ACC112 (cell line): ENCODE data around the gene L2HGDH.
"Not testable (repeated sequence)": the region's sequence is repeated elsewhere in the genome, so short reads cannot be mapped to it uniquely, and the experiment has no call there.

Experiments used
- H2AFZ ChIP-seq: fragments of 200-600 bp; sonication (generic); one replicate; pipeline ENCODE4 v1.6.0; 2017; ENCODE audit warnings: antibody characterized with exemption, low read length; ENCODE audit not compliant: unreplicated experiment
- H3K27ac ChIP-seq: fragments of 200-600 bp; sonication (generic); 2 replicates; pipeline ENCODE4 v1.5.1; 2014; ENCODE audit warnings: low read depth, mild to moderate bottlenecking, antibody characterized with exemption, low read length, moderate library complexity
- H3K27me3 ChIP-seq: fragments of 200-600 bp; sonication (generic); 2 replicates; pipeline ENCODE4 v1.6.1; 2014; ENCODE audit warnings: mild to moderate bottlenecking, antibody characterized with exemption, low read length, moderate library complexity, mixed read lengths; ENCODE audit not compliant: insufficient read depth
- H3K36me3 ChIP-seq: fragments of 200-600 bp; sonication (generic); 2 replicates; pipeline ENCODE4 v1.6.1; 2016; ENCODE audit warnings: mild to moderate bottlenecking, antibody characterized with exemption, low read length, moderate library complexity, mixed read lengths; ENCODE audit not compliant: insufficient read depth
- H3K4me1 ChIP-seq: fragments of 200-600 bp; sonication (generic); one replicate; pipeline ENCODE4 v1.6.1; 2016; ENCODE audit warnings: low read length, mixed read lengths; ENCODE audit not compliant: insufficient read depth, unreplicated experiment, control insufficient read depth
- H3K4me3 ChIP-seq: fragments of 200-600 bp; sonication (generic); 2 replicates; pipeline ENCODE4 v1.5.1; 2014; ENCODE audit warnings: mild to moderate bottlenecking, low read depth, low read length
- H3K79me2 ChIP-seq: fragments of 200-600 bp; sonication (generic); one replicate; pipeline ENCODE4 v1.6.0; 2016; ENCODE audit warnings: low read length; ENCODE audit not compliant: control insufficient read depth, unreplicated experiment, insufficient read depth

The L2HGDH gene

DNA sequence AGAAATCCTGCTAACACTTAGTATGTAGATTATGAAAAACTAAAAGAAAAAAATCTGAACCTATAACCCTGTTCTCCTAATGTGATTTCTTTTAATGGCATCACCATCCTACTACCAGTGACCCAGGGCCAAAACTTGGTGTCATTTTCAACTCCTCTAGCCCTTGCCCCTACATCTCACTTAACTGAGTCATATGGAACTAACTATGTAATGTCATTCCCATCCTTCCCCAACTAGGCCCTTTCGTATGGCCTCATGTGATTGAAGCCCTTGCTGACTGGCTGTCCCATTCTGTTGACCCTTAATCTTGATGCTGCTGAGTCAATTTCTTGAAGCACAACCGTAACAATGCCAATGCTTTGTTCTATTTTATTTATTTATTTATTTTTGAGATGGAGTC lies 7.7 kb upstream of the L2HGDH start:
- Histone ChIP-seq H3K36me3 (peaks cover 3% of the 10 kb centered on the region; the same call in 1 of the 2 replicates), H3K79me2 (peaks cover 15% of the 10 kb centered on the region), H2AFZ (no peak overlapping the region), H3K27me3 (no peaks in the 10 kb centered on the region), H3K4me1 (peaks cover 30% of the 10 kb centered on the region), H3K4me3 (no peak overlapping the region), H3K27ac (peak overlapping the region; percentile 100)

DNA sequence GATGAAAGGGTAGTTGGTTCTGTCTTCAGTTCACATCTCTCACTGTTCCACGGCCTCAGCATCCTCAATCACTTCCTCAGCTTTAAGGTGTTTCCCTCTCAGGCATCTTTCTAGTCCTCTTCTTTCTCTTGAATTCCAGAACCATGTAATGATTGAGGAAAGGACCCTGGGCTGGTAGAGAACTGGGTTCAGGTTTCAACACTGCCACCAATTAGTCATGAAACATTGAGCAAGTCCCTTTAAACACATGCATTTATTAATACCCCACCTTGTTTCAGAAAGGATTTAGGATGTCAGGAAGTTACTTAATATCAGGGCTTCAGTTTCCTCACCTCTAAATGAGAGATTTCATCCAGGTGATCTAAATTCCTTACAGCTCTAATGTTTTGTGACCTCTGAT lies 7.3 kb upstream of the L2HGDH start:
- no peaks in the 10 kb centered on the region for H3K27me3 ChIP-seq
- H3K4me3 ChIP-seq, result no peak overlapping the region
- H3K36me3 ChIP-seq, result peaks cover 3% of the 10 kb centered on the region; the same call in 1 of the 2 replicates
- no peak overlapping the region for H2AFZ ChIP-seq
- H3K27ac ChIP-seq, result peak overlapping the region; percentile 100
- H3K79me2 ChIP-seq, result peaks cover 15% of the 10 kb centered on the region
- peaks cover 30% of the 10 kb centered on the region for H3K4me1 ChIP-seq

DNA sequence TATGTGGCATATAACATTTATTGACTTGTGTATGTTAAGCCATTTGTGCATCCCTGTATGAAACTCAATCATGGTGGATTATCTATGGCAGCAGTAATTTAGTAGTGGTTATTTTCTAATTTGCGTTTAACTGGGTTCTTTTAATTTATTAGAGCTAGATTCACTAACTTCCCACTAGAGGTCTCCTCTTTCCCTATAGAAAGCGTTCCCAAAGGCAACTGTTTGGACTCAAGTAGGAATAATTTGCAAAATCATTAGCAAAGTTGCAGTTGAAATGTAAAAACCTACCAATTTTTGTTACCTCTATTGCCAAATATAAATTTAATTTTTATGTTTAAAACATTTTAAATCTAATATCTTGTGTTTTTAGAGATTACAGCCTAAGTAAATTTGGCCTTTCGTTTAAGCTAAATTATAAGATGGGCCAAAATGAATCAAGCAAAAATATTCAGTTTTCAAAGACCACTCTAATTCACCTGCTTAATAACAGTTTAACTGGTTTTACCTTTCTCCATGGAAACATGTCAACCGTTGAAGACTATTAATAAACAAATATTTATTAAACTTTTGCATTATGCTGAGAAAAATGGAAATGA lies 6.1 kb upstream of the L2HGDH start:
- Histone ChIP-seq H3K4me3 (no peak overlapping the region), H3K4me1 (peaks cover 34% of the 10 kb centered on the region), H3K27ac (no peak overlapping the region), H3K36me3 (peaks cover 3% of the 10 kb centered on the region; the same call in 1 of the 2 replicates), H3K27me3 (no peaks in the 10 kb centered on the region), H2AFZ (no peak overlapping the region), H3K79me2 (peaks cover 20% of the 10 kb centered on the region)

DNA sequence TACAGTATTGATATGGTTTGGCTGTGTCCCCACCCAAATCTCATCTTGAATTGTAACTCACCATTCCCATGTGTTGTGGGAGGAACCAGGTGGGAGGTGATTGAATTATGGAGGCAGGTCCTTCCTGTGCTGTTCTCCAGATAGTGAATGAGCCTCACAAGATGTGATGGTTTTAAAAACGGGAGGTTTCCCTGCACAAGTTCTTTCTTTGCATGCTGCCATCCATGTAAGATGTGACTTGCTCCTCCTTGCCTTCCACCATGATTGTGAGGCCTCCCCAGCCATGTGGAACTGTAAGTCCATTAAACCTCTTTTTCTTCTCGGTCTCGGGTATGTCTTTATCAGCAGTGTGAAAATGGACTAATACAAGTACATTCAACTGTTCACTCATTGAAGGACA lies 2.1 kb upstream of the L2HGDH start:
- not testable (repeated sequence) for H3K27ac ChIP-seq, H3K27me3 ChIP-seq, H3K4me3 ChIP-seq, H3K36me3 ChIP-seq, H2AFZ ChIP-seq
- Histone ChIP-seq H3K4me1 (peaks cover 19% of the 10 kb centered on the region), H3K79me2 (peaks cover 16% of the 10 kb centered on the region)

DNA sequence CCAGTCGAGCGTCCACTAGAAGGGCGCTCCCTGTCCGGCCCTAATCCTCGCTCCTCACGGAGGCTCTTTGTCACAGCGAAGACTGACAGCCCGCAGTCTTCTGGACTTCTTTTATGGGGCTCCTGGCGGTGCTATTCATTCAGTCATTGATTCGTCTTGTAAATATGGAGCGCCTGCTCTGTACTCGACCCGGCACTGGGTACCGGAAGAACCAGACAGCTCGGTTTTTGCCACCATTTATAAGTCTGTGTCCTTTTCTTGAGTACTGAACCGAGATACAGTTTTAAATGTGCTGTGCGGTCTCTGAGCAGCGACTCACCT lies 665 bp upstream of the L2HGDH start:
- H3K4me1 ChIP-seq, result peaks cover 17% of the 10 kb centered on the region
- H2AFZ ChIP-seq, result peak overlapping the region; percentile 27
- no peaks in the 10 kb centered on the region for H3K36me3 ChIP-seq
- H3K27me3 ChIP-seq, result no peaks in the 10 kb centered on the region
- H3K4me3 ChIP-seq, result peak overlapping the region; percentile 89
- H3K27ac ChIP-seq, result peak overlapping the region; percentile 82
- peaks cover 13% of the 10 kb centered on the region for H3K79me2 ChIP-seq

DNA sequence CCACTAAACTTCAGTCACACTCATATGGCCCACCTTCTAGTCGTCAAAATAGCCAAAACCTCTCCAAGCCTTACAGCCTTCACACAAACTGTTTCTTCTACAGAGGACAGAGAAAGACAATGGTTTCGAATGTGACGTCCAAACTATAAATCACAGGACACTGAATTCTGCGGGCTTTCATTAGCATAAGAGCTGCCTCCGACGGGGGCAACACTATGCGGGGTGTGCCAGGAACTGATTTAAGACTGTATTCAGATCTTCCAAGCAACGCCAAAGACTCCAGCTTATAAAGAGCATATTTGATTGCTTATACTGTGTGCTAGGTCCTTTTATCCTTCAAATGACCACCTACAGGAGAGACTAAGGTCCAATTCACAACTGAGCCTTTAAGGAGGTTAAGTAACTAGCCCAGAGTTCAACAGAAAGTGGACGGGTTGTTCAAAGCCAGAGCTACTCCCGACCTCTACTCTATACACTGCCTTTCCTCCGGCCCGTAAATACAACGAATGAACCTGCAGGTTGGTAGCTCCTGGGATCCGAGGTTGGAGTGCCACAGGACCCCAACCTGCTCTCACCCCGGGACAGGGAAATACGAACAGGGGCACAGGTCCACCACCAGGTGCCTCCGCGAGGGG lies 575 bp downstream of the L2HGDH start:
- H3K36me3 ChIP-seq, result no peaks in the 10 kb centered on the region
- peaks cover 13% of the 10 kb centered on the region for H3K79me2 ChIP-seq
- H3K4me1 ChIP-seq, result peaks cover 17% of the 10 kb centered on the region
- peak overlapping the region; percentile 86 for H2AFZ ChIP-seq
- no peaks in the 10 kb centered on the region for H3K27me3 ChIP-seq
- H3K4me3 ChIP-seq, result peak overlapping the region; percentile 89
- no peak overlapping the region for H3K27ac ChIP-seq

DNA sequence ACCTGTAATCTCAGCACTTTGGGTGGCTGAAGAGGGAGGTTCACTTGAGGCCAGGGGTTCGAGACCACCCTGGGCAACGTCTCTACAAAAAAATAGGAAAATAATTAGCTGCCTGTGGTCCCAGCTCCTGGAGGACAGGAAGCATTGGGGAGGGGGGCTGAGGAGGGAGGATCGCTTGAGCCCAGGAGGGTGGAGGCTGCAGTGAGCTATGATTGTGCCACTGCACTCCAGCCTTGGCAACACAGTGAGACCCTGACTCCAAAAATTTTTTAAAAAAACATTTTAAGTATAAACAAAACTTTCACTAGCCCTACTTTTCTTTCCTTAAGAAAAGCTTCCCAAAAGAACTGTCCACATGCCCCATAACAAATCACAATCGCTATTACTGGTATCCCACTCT lies 1.6 kb downstream of the L2HGDH start:
- H3K27me3 ChIP-seq, result no peaks in the 10 kb centered on the region
- no peak overlapping the region for H2AFZ ChIP-seq
- H3K79me2 ChIP-seq, result peaks cover 13% of the 10 kb centered on the region
- no peaks in the 10 kb centered on the region for H3K36me3 ChIP-seq
- no peak overlapping the region; the same call in 1 of the 2 replicates for H3K4me3 ChIP-seq
- no peak overlapping the region for H3K27ac ChIP-seq
- peaks cover 17% of the 10 kb centered on the region for H3K4me1 ChIP-seq

DNA sequence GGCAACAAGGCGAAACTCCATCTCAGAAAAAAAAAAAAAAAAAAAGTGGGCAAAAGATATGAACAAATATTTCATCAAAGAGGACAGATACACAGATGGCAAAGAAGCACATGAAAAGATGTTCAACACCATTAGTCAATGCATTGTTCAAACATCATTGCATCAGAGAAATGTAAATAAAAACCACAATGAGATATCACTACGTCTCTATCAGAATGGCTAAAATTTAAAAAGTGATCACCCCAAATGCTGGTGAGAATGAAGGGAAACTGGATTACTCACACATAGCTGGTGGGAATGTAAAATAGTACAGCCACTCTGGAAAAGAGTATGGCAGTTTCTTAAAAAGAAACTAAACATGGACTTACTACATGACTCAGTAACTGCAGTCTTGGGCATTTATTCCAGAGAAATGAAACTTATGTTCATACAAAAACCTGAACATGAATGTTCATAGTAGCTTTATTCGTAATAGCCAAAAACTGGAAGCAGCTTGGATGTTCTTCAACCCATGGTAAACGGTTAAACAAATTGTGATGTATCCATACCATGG lies 3.6 kb downstream of the L2HGDH start:
- Histone ChIP-seq H3K27me3 (no peaks in the 10 kb centered on the region), H2AFZ (peak overlapping the region; percentile 42), H3K36me3 (no peaks in the 10 kb centered on the region), H3K4me3 (no peak overlapping the region), H3K79me2 (peaks cover 11% of the 10 kb centered on the region), H3K27ac (peak overlapping the region; percentile 12), H3K4me1 (peaks cover 16% of the 10 kb centered on the region)

DNA sequence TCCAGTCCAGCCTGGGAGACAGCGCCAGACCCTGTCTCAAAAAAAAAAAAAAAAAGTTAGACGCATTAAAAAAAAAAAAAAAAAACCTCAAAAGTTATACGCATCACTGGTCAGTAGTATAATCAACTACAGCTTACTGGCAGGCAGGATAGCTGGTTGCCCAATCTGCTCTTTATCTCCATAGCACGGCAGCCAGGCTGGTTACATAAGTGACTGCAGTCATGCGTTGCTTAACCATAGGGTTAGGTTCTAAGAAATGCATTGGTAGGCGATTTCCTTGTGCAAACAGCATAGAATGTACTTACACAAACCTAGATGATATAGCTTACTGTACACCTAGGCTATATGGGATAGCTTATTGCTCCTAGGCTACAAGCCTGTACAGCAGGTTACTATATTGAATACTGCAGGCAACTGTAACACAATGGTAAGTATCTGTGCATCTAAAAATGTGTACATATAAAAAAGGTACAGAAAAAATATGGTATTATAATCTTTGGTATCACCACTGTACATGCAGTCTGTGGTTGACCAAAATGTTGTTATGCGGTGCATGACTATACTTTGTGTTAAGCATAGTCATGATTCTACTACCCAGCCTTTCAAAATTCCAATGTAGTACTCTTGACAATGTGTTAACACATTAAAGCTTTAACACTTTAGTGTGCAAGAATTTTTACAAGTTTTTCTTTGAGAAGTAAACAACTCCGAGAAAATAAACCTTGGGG lies 8.1 kb downstream of the L2HGDH start:
- Histone ChIP-seq H3K4me3 (no peak overlapping the region), H3K79me2 (no peaks in the 10 kb centered on the region)

DNA sequence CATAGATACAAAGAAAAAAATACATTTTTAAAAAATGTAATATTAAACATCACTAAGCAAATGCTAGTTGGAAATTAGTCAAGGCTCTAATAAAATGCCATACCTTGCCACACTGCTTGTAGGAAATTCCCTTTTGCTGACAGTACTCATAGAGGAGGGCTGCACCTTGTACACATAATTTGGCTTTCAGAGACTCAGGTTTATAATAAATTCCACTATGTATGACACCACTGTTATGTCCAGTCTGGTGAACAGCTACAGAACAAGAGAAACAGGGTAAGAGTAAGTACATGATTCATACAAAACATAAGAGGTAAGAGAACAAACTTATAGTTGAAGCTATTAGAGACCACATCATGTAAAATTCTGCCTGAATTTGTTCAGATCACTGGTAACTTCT lies 10.1 kb downstream of the L2HGDH start:
- Histone ChIP-seq H3K4me1 (no peaks in the 10 kb centered on the region), H3K79me2 (no peaks in the 10 kb centered on the region), H3K27ac (no peak overlapping the region), H3K27me3 (no peaks in the 10 kb centered on the region), H3K4me3 (no peak overlapping the region), H2AFZ (no peak overlapping the region), H3K36me3 (peaks cover 4% of the 10 kb centered on the region; the same call in 1 of the 2 replicates)

More for the DNA sequence above, 8.1 kb downstream of the L2HGDH start:
- H3K27me3 ChIP-seq, result no peaks in the 10 kb centered on the region
- H3K4me1 ChIP-seq, result peaks cover 4% of the 10 kb centered on the region
- H3K36me3 ChIP-seq, result peaks cover 4% of the 10 kb centered on the region; the same call in 1 of the 2 replicates
- no peak overlapping the region for H2AFZ ChIP-seq
- H3K27ac ChIP-seq, result no peak overlapping the region
